Peyer's patch (tissue), 4 donors: ENCODE data around the gene PIEZO2.

Experiments used
- CTCF ChIP-seq, 6 experiments: fragments of 450-650 bp in 4 of 6; fragments of 200-600 bp in 2 of 6; sonication (generic) in 1 of 6; IDR thresholded peaks; one replicate each; pipeline ENCODE4 v1.5.1; 2017 to 2019; ENCODE audit warnings: antibody characterized with exemption in 6 of 6, mild to moderate bottlenecking in 3 of 6, moderate library complexity in 1 of 6
- POLR2A ChIP-seq, 2 donors: fragments of 450-650 bp; IDR thresholded peaks; one replicate each; pipeline ENCODE4 v1.5.1; 2017; ENCODE audit warnings: antibody characterized with exemption in 2 of 2, mild to moderate bottlenecking in 2 of 2, moderate library complexity in 2 of 2

GRCh38 chr18:11156978-11157377, 7.6 kb upstream of the PIEZO2 start:
- TF ChIP-seq CTCF (IDR thresholded peaks at IDR 0.05) (no peak), POLR2A (IDR thresholded peaks at IDR 0.05) (no peak)
